ENCODE results near the gene MRPL47. TPM values are rescaled to one million over a fixed set of nuclear protein-coding genes. Genes with fewer than 3 reads are reported as not detected.

The MRPL47 gene
- total RNA-seq, 4 donors from 2014 or later = 15.6 to 34.8 (median 31.5) TPM

- TF ChIP-seq CTCF (IDR thresholded peaks at IDR 0.05) (peak in 1 of 4 experiments; percentile 26), POLR2A (IDR thresholded peaks at IDR 0.05) (peak; percentile 63 to 68)
- peak; percentile 100 for DNase-seq
- no peaks in the 10 kb centered on the region for H3K9me3 ChIP-seq
- H3K27me3 ChIP-seq = no peaks in the 10 kb centered on the region
- peak within 1 kb of the TSS; percentile 71 to 93 for H3K4me3 ChIP-seq
- peaks cover 4 to 9% of the 10 kb centered on the region in 2 donors for H3K4me1 ChIP-seq
- intact Hi-C loops (cut with DNase I; ENCODE audit: low total_unique reads) = loop anchor here (10.0 kb wide), 1 partner anchor 108 kb away; the partner anchor contains the start of gene GNB4
- no peaks in the 10 kb centered on the region for H3K36me3 ChIP-seq
- peak within 1 kb of the TSS; percentile 81 to 85 for H3K27ac ChIP-seq
These were observed 41.7 kb downstream of the MRPL47 start, which contains the start of gene ACTL6A for GRCh38 chr3:179562591-179563270. ACTL6A (plus strand) TSS chr3:179562926; CDS start chr3:179563093, 167 bp downstream.

GRCh38 chr3:179560791-179561190 is 43.6 kb downstream of the MRPL47 start:
- Histone ChIP-seq H3K4me1 (peaks cover 4 to 9% of the 10 kb centered on the region in 2 donors), H3K4me3 (no peak overlapping the region), H3K9me3 (no peaks in the 10 kb centered on the region), H3K27ac (no peak overlapping the region), H3K27me3 (no peaks in the 10 kb centered on the region), H3K36me3 (no peaks in the 10 kb centered on the region)
- intact Hi-C loops (cut with DNase I; ENCODE audit: low total_unique reads) = loop anchor here (10.0 kb wide), 1 partner anchor 106 kb away; the partner anchor contains the start of gene GNB4
- TF ChIP-seq CTCF (IDR thresholded peaks at IDR 0.05) = no peak
- TF ChIP-seq POLR2A (IDR thresholded peaks at IDR 0.05) = no peak
- no peak for DNase-seq

GRCh38 chr3:179558742-179559364 is 45.6 kb downstream of the MRPL47 start:
- Histone ChIP-seq H3K36me3 (no peaks in the 10 kb centered on the region), H3K4me1 (peaks cover 2 to 3% of the 10 kb centered on the region in 2 donors), H3K9me3 (no peaks in the 10 kb centered on the region), H3K27ac (no peak overlapping the region), H3K27me3 (no peaks in the 10 kb centered on the region), H3K4me3 (no peak overlapping the region)
- TF ChIP-seq POLR2A (IDR thresholded peaks at IDR 0.05) (no peak), CTCF (IDR thresholded peaks at IDR 0.05) (peak; percentile 51 to 72 (median 62))
- DNase-seq = peak; percentile 44 to 50
- intact Hi-C loops (cut with DNase I; ENCODE audit: low total_unique reads) = no loop called here

GRCh38 chr3:179551349-179552105 is 52.9 kb downstream of the MRPL47 start:
- TF ChIP-seq CTCF (IDR thresholded peaks at IDR 0.05) = no peak
- TF ChIP-seq POLR2A (IDR thresholded peaks at IDR 0.05) = no peak
- no peaks in the 10 kb centered on the region for H3K27me3 ChIP-seq
- H3K4me3 ChIP-seq = no peak overlapping the region
- H3K36me3 ChIP-seq = no peaks in the 10 kb centered on the region
- no peaks in the 10 kb centered on the region for H3K9me3 ChIP-seq
- H3K27ac ChIP-seq = no peak overlapping the region
- no peaks in the 10 kb centered on the region for H3K4me1 ChIP-seq
- intact Hi-C loops (cut with DNase I; ENCODE audit: low total_unique reads) = no loop called here
- no peak for DNase-seq

Measured in uterus (tissue), 4 donors.